H1 (cell line): ENCODE data around the gene KLB.

Experiments
- CEBPB ChIP-seq: IDR thresholded peaks from 2 replicates; pipeline ENCODE4 v1.6.1; 2012; ENCODE audit warnings: low read depth, low read length
- CTBP2 ChIP-seq: IDR thresholded peaks from 2 replicates; pipeline ENCODE4 v1.7.0; 2011; ENCODE audit warnings: borderline replicate concordance, mild to moderate bottlenecking, moderate library complexity, mixed read lengths, low read length; ENCODE audit not compliant: insufficient read depth, insufficient read length
- CTCF ChIP-seq, 3 experiments: IDR thresholded peaks; 1 replicate in 2 of 3; 2 replicates in 1 of 3; pipeline versions ENCODE4 v1.5.1 to v1.6.1; 2011; ENCODE audit warnings: low read length in 3 of 3, mild to moderate bottlenecking in 3 of 3, inconsistent platforms in 2 of 3, low read depth in 1 of 3, moderate library complexity in 1 of 3; ENCODE audit not compliant: insufficient read depth in 1 of 3; ENCODE audit errors: control extremely low read depth in 1 of 3
- E2F6 ChIP-seq: IDR thresholded peaks from 2 replicates; pipeline ENCODE4 v1.6.1; 2012; ENCODE audit warnings: inconsistent platforms
- EP300 ChIP-seq, 2 experiments: IDR thresholded peaks; 1 replicate in 1 of 2; 2 replicates in 1 of 2; pipeline ENCODE4 v1.6.1; 2011 to 2012; ENCODE audit warnings: low read depth in 2 of 2, low read length in 2 of 2, mild to moderate bottlenecking in 2 of 2, borderline replicate concordance in 1 of 2, inconsistent platforms in 1 of 2, moderate library complexity in 1 of 2
- KDM1A ChIP-seq: fragments of 200-600, 300-600 bp; sonication (generic); IDR thresholded peaks from 2 replicates; pipeline ENCODE4 v1.7.1; 2016; ENCODE audit warnings: mild to moderate bottlenecking, low read length, borderline replicate concordance
- NANOG ChIP-seq: IDR thresholded peaks from 2 replicates; pipeline ENCODE4 v1.6.1; 2011; ENCODE audit warnings: low read length, low read depth, mild to moderate bottlenecking, inconsistent platforms; ENCODE audit not compliant: insufficient read depth, poor library complexity, severe bottlenecking
- POLR2A ChIP-seq, 2 experiments: IDR thresholded peaks; 1 replicate in 1 of 2; 2 replicates in 1 of 2; pipeline ENCODE4 v1.6.1; 2011; ENCODE audit warnings: low read depth in 2 of 2, low read length in 2 of 2, mild to moderate bottlenecking in 2 of 2; ENCODE audit errors: control extremely low read depth in 1 of 2
- POLR2AphosphoS5 ChIP-seq: IDR thresholded peaks from 2 replicates; pipeline ENCODE4 v1.6.1; 2011; ENCODE audit warnings: low read depth, low read length
- SRF ChIP-seq: IDR thresholded peaks from 2 replicates; pipeline ENCODE4 v1.6.1; 2011; ENCODE audit warnings: mild to moderate bottlenecking, low read depth, low read length, moderate library complexity
- TAF7 ChIP-seq: optimal IDR thresholded peaks from 2 replicates; pipeline ENCODE3; 2011; ENCODE audit warnings: low read depth, mild to moderate bottlenecking, inconsistent platforms, low read length, moderate library complexity, borderline replicate concordance
- YY1 ChIP-seq: IDR thresholded peaks from 2 replicates; pipeline ENCODE4 v1.6.1; 2011; ENCODE audit warnings: low read depth, mild to moderate bottlenecking, low read length

GRCh38 chr4:39464886-39465501, 58.3 kb downstream of the KLB start:
- TF ChIP-seq CTCF (IDR thresholded peaks at IDR 0.05; ENCODE audit: control extremely low read depth in 1 of 3, insufficient read depth in 1 of 3, low read depth in 1 of 3, low read length in 3 of 3) (no peak), SRF (no peak), POLR2A (IDR thresholded peaks at IDR 0.05; ENCODE audit: control extremely low read depth in 1 of 2, low read depth in 2 of 2, low read length in 2 of 2) (no peak), TAF7 (no peak), CTBP2 (no peak), YY1 (no peak), POLR2AphosphoS5 (no peak), CEBPB (no peak), EP300 (IDR thresholded peaks at IDR 0.05; ENCODE audit: borderline replicate concordance in 1 of 2, low read depth in 2 of 2, low read length in 2 of 2) (no peak), E2F6 (no peak), KDM1A (no peak), NANOG (no peak)
